Stimulated activated naive B cell treated with anti-CD40 and anti-IgM and Interleukin-4, amounts not matched to agents 10 μg/mL and 1 μg/mL and 100 μg/mL, for 72 hours (primary cell): ENCODE results near the gene PCDHA9.
"Not testable (repeated sequence)": the region's sequence is repeated elsewhere in the genome, so short reads cannot be mapped to it uniquely, and the experiment has no call there.

Experiments
- ATAC-seq, 2 donors: fragments of 150-1000 bp; cut with Tn5 transposase; replicated peaks; 2 replicates each; pipeline ENCODE4 v1.10.0; 2021; ENCODE audit warnings: moderate library complexity in 1 of 2
- DNase-seq: peaks from one replicate; pipeline ENCODE4 v3.0.0; 2021
- H3K27ac Mint-ChIP-seq: one replicate; pipeline ENCODE4 v1.8.0; 2022; ENCODE audit warnings: mild to moderate bottlenecking, mixed read lengths
- H3K27me3 Mint-ChIP-seq, 2 donors: one replicate each; pipeline ENCODE4 v1.8.0; 2022; ENCODE audit warnings: mixed read lengths in 2 of 2
- H3K36me3 Mint-ChIP-seq, 2 donors: one replicate each; pipeline ENCODE4 v1.8.0; 2022; ENCODE audit warnings: mixed read lengths in 2 of 2, mild to moderate bottlenecking in 1 of 2
- H3K4me1 Mint-ChIP-seq, 2 donors: one replicate each; pipeline ENCODE4 v1.8.0; 2022; ENCODE audit warnings: mixed read lengths in 2 of 2, mild to moderate bottlenecking in 1 of 2
- H3K4me3 Mint-ChIP-seq, 2 donors: one replicate each; pipeline ENCODE4 v1.8.0; 2022; ENCODE audit warnings: mild to moderate bottlenecking in 2 of 2, mixed read lengths in 2 of 2, moderate library complexity in 1 of 2
- H3K9me3 Mint-ChIP-seq, 2 donors: one replicate each; pipeline ENCODE4 v1.8.0; 2022; ENCODE audit warnings: mixed read lengths in 2 of 2, mild to moderate bottlenecking in 1 of 2

PCDHA9 gene

DNA sequence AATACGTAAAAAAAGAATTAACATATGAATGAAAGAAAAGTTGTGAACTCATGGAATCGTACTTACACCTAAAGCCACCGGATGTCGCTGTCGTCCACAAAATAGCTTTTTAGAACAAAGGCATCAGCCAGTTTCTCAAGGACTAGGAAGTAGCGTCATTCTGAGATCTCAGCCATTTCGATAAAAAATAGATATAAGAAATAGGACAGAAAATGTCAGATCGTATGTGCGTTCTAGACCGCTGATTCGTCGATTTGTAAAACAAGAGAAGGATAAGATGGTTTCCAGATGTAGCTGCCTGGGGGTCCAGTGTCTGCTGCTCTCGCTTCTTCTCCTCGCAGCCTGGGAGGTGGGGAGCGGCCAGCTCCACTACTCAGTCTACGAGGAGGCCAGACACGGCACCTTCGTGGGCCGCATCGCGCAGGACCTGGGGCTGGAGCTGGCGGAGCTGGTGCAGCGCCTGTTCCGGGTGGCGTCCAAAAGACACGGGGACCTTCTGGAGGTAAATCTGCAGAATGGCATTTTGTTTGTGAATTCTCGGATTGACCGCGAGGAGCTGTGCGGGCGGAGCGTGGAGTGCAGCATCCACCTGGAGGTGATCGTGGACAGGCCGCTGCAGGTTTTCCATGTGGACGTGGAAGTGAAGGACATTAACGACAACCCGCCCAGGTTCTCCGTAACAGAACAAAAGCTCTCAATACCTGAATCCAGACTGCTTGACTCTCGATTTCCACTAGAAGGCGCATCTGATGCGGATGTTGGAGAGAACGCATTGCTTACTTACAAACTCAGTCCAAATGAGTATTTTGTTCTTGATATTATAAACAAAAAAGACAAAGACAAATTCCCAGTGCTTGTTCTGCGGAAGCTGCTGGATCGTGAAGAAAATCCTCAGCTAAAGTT is 7.8 kb downstream of the PCDHA9 start, which contains the start of gene PCDHA10:
TSS of gene PCDHA10 (plus strand) at position 126 of the 903 bp plus-strand sequence. CDS start at position 278, 152 bp downstream.
- ATAC-seq (no peak), DNase-seq (no peak)
- H3K27me3 Mint-ChIP-seq: peaks cover 12 to 31% of the 10 kb centered on the region in 2 donors
- no peak within 1 kb of the TSS for H3K4me3 Mint-ChIP-seq
- H3K4me1 Mint-ChIP-seq: no peaks in the 10 kb centered on the region
- peaks cover 6 to 12% of the 10 kb centered on the region in 2 donors for H3K9me3 Mint-ChIP-seq
- H3K36me3 Mint-ChIP-seq: peaks cover 4 to 7% of the 10 kb centered on the region in 2 donors
- H3K27ac Mint-ChIP-seq: no peak within 1 kb of the TSS

DNA sequence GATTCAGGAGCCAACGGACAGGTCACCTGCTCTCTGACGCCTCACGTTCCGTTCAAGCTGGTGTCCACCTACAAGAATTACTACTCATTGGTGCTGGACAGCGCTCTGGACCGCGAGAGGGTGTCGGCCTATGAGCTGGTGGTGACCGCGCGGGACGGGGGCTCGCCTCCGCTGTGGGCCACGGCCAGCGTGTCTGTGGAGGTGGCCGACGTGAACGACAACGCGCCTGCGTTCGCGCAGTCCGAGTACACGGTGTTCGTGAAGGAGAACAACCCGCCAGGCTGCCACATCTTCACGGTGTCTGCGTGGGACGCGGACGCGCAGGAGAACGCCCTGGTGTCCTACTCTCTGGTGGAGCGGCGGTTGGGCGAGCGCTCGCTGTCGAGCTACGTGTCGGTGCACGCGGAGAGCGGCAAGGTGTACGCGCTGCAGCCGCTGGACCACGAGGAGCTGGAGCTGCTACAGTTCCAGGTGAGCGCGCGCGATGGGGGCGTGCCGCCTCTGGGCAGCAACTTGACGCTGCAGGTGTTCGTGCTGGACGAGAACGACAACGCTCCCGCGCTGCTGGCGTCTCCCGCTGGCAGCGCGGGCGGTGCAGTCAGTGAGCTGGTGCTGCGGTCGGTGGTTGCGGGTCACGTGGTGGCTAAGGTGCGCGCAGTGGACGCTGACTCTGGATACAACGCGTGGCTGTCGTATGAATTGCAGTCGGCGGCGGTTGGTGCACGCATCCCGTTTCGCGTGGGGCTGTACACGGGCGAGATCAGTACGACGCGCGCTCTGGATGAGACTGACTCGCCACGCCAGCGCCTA is 9.2 kb downstream of the PCDHA9 start:
- DNase-seq (no peak), ATAC-seq (no peak)
- no peak overlapping the region for H3K4me3 Mint-ChIP-seq
- peaks cover 12 to 36% of the 10 kb centered on the region in 2 donors for H3K27me3 Mint-ChIP-seq
- no peak overlapping the region for H3K27ac Mint-ChIP-seq
- H3K36me3 Mint-ChIP-seq: peaks cover 4 to 8% of the 10 kb centered on the region in 2 donors
- peaks cover 6 to 12% of the 10 kb centered on the region in 2 donors for H3K9me3 Mint-ChIP-seq
- H3K4me1 Mint-ChIP-seq: no peaks in the 10 kb centered on the region

DNA sequence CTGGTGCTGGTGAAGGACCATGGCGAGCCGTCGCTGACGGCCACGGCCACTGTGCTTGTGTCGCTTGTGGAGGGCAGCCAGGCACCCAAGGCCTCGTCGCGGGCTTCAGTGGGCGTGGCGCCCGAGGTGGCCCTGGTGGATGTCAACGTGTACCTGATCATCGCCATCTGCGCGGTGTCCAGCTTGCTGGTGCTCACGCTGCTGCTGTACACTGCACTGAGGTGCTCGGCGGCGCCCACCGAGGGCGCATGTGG is 9.7 kb downstream of the PCDHA9 start:
- H3K36me3 Mint-ChIP-seq: peaks cover 4 to 11% of the 10 kb centered on the region in 2 donors
- H3K27me3 Mint-ChIP-seq: peaks cover 12 to 40% of the 10 kb centered on the region in 2 donors
- peaks cover 6 to 12% of the 10 kb centered on the region in 2 donors for H3K9me3 Mint-ChIP-seq
- ATAC-seq (no peak), DNase-seq (no peak)
- no peak overlapping the region for H3K4me3 Mint-ChIP-seq
- no peaks in the 10 kb centered on the region for H3K4me1 Mint-ChIP-seq
- H3K27ac Mint-ChIP-seq: no peak overlapping the region

DNA sequence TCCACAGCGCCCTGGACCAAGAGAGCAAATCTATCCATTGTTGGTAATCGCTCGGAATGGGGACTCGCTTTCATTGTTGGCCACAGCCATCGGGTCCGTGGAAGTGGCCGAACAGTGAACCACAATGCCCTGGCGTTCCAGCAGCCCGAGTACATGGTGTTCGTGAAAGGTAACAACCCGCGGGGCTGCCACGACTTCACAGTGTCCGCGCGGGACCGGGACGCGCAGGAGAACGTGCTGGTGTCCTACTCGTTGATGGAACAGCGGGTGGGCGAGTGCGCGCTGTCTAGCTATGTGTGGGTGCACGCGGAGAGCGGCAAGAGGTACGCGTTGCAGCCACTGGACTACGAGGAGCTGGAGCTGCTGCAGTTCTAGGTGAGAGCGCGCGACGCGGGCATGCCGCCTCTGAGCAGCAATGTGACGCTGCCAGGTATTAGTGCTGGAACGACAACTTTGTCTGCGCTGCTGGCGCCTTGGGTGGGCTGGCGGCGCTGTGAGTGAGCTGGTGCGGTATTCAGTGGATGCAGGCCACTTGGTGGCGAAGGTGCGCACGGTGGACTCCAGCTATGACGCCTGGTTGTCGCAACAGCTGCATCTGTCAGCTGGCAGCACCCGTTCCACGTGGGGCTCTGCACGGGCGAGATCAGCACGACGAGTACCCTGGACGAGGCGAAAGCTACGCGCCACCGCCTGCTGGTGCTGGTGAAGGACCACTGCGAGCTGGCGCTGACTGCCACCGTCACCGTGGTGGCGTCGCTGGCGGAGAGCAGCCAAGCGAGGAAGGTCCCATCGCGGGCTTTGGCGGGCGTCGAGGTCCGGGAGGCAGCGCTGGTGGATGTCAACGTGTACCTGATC is 14.5 kb downstream of the PCDHA9 start:
- H3K27ac Mint-ChIP-seq: no peak overlapping the region
- no peak for ATAC-seq
- peaks cover 3 to 19% of the 10 kb centered on the region in 2 donors for H3K27me3 Mint-ChIP-seq
- no peak overlapping the region for H3K4me3 Mint-ChIP-seq
- DNase-seq: no peak
- H3K4me1 Mint-ChIP-seq: no peaks in the 10 kb centered on the region
- peaks cover 1 to 3% of the 10 kb centered on the region in 2 donors for H3K36me3 Mint-ChIP-seq
- peaks cover 3 to 4% of the 10 kb centered on the region in 2 donors for H3K9me3 Mint-ChIP-seq

DNA sequence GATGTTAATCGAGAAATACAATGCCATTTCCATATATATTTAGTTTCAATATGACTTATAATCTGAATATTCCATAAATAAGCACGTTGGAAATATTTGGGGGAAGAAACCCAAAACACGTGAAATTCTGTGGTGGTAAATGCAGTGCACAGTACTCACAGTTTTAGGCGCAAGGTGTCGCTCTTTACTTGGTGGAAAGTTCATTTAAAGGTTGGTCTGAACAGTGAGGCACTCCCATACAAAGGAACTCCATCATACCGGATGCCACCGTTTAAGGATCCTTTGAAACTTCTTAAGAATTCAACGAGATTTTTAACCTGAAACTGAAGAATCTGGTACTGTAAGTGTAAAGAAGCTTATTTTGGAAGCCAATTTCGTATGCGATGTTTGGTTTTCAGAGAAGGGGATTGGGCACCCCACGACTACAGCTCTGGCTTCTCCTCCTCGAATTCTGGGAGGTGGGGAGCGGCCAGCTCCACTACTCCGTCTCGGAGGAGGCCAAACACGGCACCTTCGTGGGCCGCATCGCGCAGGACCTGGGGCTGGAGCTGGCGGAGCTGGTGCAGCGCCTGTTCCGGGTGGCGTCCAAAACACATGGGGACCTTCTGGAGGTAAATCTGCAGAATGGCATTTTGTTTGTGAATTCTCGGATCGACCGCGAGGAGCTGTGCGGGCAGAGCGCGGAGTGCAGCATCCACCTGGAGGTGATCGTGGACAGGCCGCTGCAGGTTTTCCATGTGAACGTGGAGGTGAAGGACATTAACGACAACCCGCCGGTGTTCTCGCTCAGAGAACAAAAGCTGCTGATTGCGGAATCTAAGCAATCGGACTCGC is 20.8 kb downstream of the PCDHA9 start, which contains the start of gene PCDHA11:
TSS of gene PCDHA11 (plus strand) at position 237 of the 834 bp plus-strand sequence. CDS start at position 384, 147 bp downstream.
- Mint-ChIP-seq H3K4me3 (no peak within 1 kb of the TSS), H3K36me3 (peaks cover 0 to 3% of the 10 kb centered on the region in 2 donors), H3K27ac (no peak within 1 kb of the TSS), H3K9me3 (peaks cover 0 to 3% of the 10 kb centered on the region in 2 donors), H3K27me3 (peaks cover 4 to 18% of the 10 kb centered on the region in 2 donors), H3K4me1 (no peaks in the 10 kb centered on the region)
- DNase-seq (no peak), ATAC-seq (no peak)

DNA sequence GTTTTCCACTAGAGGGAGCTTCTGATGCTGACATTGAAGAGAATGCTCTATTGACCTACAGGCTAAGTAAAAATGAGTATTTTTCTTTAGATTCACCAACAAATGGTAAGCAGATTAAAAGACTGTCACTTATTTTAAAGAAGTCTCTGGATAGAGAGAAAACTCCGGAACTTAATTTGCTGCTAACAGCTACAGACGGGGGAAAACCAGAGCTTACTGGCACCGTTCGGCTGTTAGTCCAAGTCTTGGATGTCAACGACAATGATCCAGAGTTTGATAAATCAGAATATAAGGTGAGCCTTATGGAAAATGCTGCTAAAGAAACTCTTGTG is 21.3 kb downstream of the PCDHA9 start:
- Mint-ChIP-seq H3K4me3 (no peak overlapping the region), H3K36me3 (peaks cover 0 to 3% of the 10 kb centered on the region in 2 donors), H3K9me3 (peaks cover 0 to 3% of the 10 kb centered on the region in 2 donors), H3K27me3 (peaks cover 4 to 14% of the 10 kb centered on the region in 2 donors), H3K4me1 (no peaks in the 10 kb centered on the region), H3K27ac (no peak overlapping the region)
- DNase-seq (no peak), ATAC-seq (no peak)

DNA sequence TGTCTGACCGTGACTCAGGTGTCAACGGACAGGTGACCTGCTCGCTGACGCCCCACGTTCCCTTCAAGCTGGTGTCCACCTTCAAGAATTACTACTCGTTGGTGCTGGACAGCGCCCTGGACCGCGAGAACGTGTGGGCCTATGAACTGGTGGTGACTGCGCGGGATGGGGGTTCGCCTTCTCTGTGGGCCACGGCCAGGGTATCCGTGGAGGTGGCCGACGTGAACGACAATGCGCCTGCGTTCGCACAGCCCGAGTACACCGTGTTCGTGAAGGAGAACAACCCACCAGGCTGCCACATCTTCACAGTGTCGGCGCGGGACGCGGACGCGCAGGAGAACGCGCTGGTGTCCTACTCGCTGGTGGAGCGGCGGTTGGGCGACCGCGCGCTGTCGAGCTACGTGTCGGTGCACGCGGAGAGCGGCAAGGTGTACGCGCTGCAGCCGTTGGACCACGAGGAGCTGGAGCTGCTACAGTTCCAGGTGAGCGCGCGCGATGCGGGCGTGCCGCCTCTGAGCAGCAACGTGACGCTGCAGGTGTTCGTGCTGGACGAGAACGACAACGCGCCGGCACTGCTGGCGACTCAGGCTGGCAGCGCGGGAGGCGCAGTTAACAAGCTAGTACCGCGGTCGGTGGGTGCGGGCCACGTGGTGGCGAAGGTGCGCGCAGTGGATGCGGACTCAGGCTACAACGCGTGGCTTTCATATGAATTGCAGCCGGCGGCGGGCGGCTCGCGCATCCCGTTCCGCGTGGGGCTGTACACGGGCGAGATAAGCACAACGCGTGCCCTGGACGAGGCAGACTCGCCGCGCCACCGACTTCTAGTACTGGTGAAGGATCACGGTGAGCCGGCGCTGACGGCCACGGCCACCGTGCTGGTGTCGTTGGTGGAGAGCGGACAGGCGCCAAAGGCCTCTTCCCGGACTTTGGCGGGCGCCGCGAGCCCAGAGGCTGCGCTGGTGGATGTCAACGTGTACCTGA is 22.3 kb downstream of the PCDHA9 start:
- Mint-ChIP-seq H3K36me3 (peaks cover 0 to 3% of the 10 kb centered on the region in 2 donors), H3K9me3 (peaks cover 0 to 3% of the 10 kb centered on the region in 2 donors), H3K27ac (no peak overlapping the region)

DNA sequence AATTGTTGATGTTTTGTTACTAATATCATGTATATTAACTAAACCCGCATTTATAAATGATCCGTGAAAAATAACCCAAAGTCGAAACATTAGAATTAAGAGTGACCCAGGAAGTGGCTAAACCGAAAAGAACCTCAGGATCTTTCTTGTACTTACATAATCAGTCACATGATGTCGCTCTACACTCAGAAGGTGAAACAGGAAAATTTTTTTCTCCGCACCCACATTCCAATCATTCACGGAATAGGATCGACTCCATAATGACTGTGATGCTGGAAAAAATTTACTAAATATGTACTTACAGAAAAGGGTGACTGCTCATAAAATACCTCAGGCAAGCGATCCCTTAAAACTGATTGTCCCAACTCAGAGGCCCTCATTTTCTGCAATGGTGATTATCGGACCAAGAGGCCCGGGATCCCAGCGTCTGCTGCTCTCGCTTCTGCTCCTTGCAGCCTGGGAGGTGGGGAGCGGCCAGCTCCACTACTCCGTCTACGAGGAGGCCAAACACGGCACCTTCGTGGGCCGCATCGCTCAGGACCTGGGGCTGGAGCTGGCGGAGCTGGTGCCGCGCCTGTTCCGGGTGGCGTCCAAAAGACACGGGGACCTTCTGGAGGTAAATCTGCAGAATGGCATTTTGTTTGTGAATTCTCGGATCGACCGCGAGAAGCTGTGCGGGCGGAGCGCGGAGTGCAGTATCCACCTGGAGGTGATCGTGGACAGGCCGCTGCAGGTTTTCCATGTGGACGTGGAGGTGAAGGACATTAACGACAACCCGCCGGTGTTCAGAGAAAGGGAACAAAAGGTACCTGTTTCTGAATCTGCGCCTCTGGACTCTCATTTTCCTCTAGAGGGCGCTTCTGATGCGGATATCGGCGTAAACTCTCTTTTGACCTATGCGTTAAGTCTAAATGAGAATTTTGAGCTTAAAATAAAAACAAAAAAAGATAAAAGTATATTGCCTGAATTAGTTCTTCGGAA is 27.2 kb downstream of the PCDHA9 start, which contains the start of gene PCDHA12:
TSS of gene PCDHA12 (plus strand) at position 224 of the 981 bp plus-strand sequence. CDS start at position 389, 165 bp downstream.
- Mint-ChIP-seq H3K36me3 (peaks cover 0 to 3% of the 10 kb centered on the region in 2 donors), H3K27ac (no peak within 1 kb of the TSS), H3K4me1 (no peaks in the 10 kb centered on the region), H3K27me3 (peaks cover 7 to 35% of the 10 kb centered on the region in 2 donors), H3K4me3 (no peak within 1 kb of the TSS), H3K9me3 (peaks cover 2 to 4% of the 10 kb centered on the region in 2 donors)
- DNase-seq: no peak
- ATAC-seq: no peak

More for the DNA sequence above, 22.3 kb downstream of the PCDHA9 start:
- DNase-seq: no peak
- H3K27me3 Mint-ChIP-seq: peaks cover 4 to 19% of the 10 kb centered on the region in 2 donors
- H3K4me3 Mint-ChIP-seq: no peak overlapping the region
- H3K4me1 Mint-ChIP-seq: no peaks in the 10 kb centered on the region
- ATAC-seq: no peak

DNA sequence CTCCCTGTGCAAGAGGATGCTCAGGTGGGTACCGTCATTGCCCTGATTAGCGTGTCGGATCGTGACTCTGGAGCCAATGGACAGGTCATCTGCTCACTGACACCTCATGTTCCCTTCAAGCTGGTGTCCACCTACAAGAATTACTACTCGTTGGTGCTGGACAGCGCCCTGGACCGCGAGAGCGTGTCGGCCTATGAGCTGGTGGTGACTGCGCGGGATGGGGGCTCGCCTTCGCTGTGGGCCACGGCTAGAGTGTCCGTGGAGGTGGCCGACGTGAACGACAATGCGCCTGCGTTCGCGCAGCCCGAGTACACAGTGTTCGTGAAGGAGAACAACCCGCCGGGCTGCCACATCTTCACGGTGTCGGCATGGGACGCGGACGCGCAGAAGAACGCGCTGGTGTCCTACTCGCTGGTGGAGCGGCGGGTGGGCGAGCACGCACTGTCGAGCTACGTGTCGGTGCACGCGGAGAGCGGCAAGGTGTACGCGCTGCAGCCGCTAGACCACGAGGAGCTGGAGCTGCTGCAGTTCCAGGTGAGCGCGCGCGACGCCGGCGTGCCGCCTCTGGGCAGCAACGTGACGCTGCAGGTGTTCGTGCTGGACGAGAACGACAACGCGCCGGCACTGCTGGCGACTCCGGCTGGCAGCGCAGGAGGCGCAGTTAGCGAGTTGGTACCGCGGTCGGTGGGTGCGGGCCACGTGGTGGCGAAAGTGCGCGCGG is 28.5 kb downstream of the PCDHA9 start:
- peaks cover 15 to 46% of the 10 kb centered on the region in 2 donors for H3K27me3 Mint-ChIP-seq
- H3K9me3 Mint-ChIP-seq: peaks cover 9 to 10% of the 10 kb centered on the region in 2 donors

DNA sequence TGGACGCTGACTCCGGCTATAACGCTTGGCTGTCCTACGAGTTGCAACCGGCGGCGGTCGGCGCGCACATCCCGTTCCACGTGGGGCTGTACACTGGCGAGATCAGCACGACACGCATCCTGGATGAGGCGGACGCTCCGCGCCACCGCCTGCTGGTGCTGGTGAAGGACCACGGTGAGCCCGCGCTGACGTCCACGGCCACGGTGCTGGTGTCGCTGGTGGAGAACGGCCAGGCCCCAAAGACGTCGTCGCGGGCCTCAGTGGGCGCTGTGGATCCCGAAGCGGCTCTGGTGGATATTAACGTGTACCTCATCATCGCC is 29.0 kb downstream of the PCDHA9 start:
- H3K27me3 Mint-ChIP-seq: peaks cover 19 to 48% of the 10 kb centered on the region in 2 donors
- no peak overlapping the region for H3K4me3 Mint-ChIP-seq
- no peak for ATAC-seq
- no peak for DNase-seq
- H3K36me3 Mint-ChIP-seq: peaks cover 0 to 7% of the 10 kb centered on the region in 2 donors
- H3K9me3 Mint-ChIP-seq: peaks cover 9 to 12% of the 10 kb centered on the region in 2 donors
- H3K27ac Mint-ChIP-seq: no peak overlapping the region
- no peaks in the 10 kb centered on the region for H3K4me1 Mint-ChIP-seq

More for the DNA sequence above, 28.5 kb downstream of the PCDHA9 start:
- not testable (repeated sequence) for H3K27ac Mint-ChIP-seq, H3K4me3 Mint-ChIP-seq, H3K36me3 Mint-ChIP-seq, H3K4me1 Mint-ChIP-seq, ATAC-seq, DNase-seq
